Astrocyte (in vitro differentiated cells and primary cell): Measurements from ENCODE around the gene IFRD1.

Experiments
- CTCF ChIP-seq: IDR thresholded peaks from 2 replicates; pipeline ENCODE4 v1.5.1; 2011; ENCODE audit warnings: low read depth, mild to moderate bottlenecking, inconsistent platforms, low read length, moderate library complexity; ENCODE audit not compliant: insufficient read depth
- EZH2 ChIP-seq: IDR thresholded peaks from 2 replicates; pipeline ENCODE4 v1.6.1; 2012; ENCODE audit warnings: mild to moderate bottlenecking, low read length, inconsistent platforms; ENCODE audit not compliant: insufficient read depth

- TF ChIP-seq EZH2 (no peak), CTCF (peak; percentile 47)
These were observed 45.7 kb downstream of the IFRD1 start for GRCh38 chr7:112495810-112496462.
